HepG2 (cell line): ENCODE data around the gene MAML1. TPM values are rescaled to one million over a fixed set of nuclear protein-coding genes. Genes with fewer than 3 reads are reported as not detected.
A peak's percentile ranks its signal among the peaks of the same experiment; 100 is the strongest.

Source experiments
- CCDC6 ChIP-seq: sonication (generic); formaldehyde crosslinking; IDR thresholded peaks from 2 replicates; pipeline ENCODE4 v1.8.1; 2022; ENCODE audit warnings: mild to moderate bottlenecking, missing genetic modification reagents, moderate library complexity
- FOXP4 ChIP-seq: sonication (generic); formaldehyde crosslinking; IDR thresholded peaks from 2 replicates; pipeline ENCODE4 v1.4.0; 2020; ENCODE audit warnings: missing genetic modification reagents
- GPN1 ChIP-seq: sonication (generic); formaldehyde crosslinking; IDR thresholded peaks from 2 replicates; pipeline ENCODE4 v1.5.1; 2020; ENCODE audit warnings: missing genetic modification reagents, borderline replicate concordance
- HBP1 ChIP-seq: IDR thresholded peaks from 2 replicates; pipeline ENCODE4 v1.6.1; 2016; ENCODE audit warnings: low read depth, control low read depth
- HHEX ChIP-seq: IDR thresholded peaks from 2 replicates; pipeline ENCODE4 v1.6.1; 2016; ENCODE audit warnings: control low read depth
- HMG20B ChIP-seq: conservative IDR thresholded peaks from 2 replicates; pipeline ENCODE4 v1.6.1; 2016; ENCODE audit warnings: missing genetic modification reagents, missing compliant biosample characterization
- MIXL1 ChIP-seq: IDR thresholded peaks from 2 replicates; pipeline ENCODE4 v1.6.1; 2016
- PATZ1 ChIP-seq: sonication (generic); formaldehyde crosslinking; IDR thresholded peaks from 2 replicates; pipeline ENCODE4 v1.4.0; 2020; ENCODE audit warnings: missing genetic modification reagents
- POLR2AphosphoS5 ChIP-seq: IDR thresholded peaks from 2 replicates; pipeline ENCODE4 v1.6.1; 2012; ENCODE audit warnings: low read depth, low read length
- RAD21 ChIP-seq: fragments of 450-650 bp; formaldehyde crosslinking; IDR thresholded peaks from 2 replicates; pipeline ENCODE4 v1.5.0; 2020; ENCODE audit warnings: mild to moderate bottlenecking
- RFXANK ChIP-seq: IDR thresholded peaks from 2 replicates; pipeline ENCODE4 v1.6.1; 2016
- THAP11 ChIP-seq: IDR thresholded peaks from 2 replicates; pipeline ENCODE4 v1.6.1; 2016; ENCODE audit warnings: missing biosample characterization, missing genetic modification reagents
- ZBTB25 ChIP-seq: IDR thresholded peaks from 2 replicates; pipeline ENCODE4 v1.6.1; 2018; ENCODE audit warnings: missing genetic modification reagents
- ZFP41 ChIP-seq: sonication (generic); formaldehyde crosslinking; IDR thresholded peaks from 2 replicates; pipeline ENCODE4 v1.4.0; 2020; ENCODE audit warnings: mild to moderate bottlenecking, missing genetic modification reagents, borderline replicate concordance
- ZNF407 ChIP-seq: sonication (generic); formaldehyde crosslinking; IDR thresholded peaks from one replicate; pipeline ENCODE4 v1.5.1; 2020; ENCODE audit warnings: mild to moderate bottlenecking, missing genetic modification reagents; ENCODE audit errors: not compliant biosample characterization
- polyA plus RNA-seq, 8 experiments: library from polyadenylated mRNA; depleted of rRNA in 3 of 8; stranded (reverse) in 7 of 8; unstranded in 1 of 8; fragments of >200 nt; fragmentation: Illumina TruSeq in 4 of 8; extraction: Trizol in 4 of 8; gene quantifications; 2 replicates each; pipeline versions ENCODE4 v1.2.1 to v1.2.3, GENCODE V29; 2011 to 2016; ENCODE audit warnings: low read depth in 4 of 8, missing spikeins in 1 of 8, mixed read lengths in 1 of 8; ENCODE audit not compliant: insufficient read depth in 1 of 8
- total RNA-seq, 5 experiments: library from RNA; depleted of rRNA; stranded (reverse); fragments of >200 nt; fragmentation: Illumina TruSeq; extraction: Trizol; gene quantifications; 2 replicates each; pipeline ENCODE4 v1.2.3, GENCODE V29; 2016; ENCODE audit warnings: low read depth in 1 of 5

The MAML1 gene
- total and polyA plus RNA-seq, 2 of the 13 experiments (the other 11 are each of a cell fraction or from before 2014, with no cell fraction given): 10.0 to 10.8 TPM

GRCh38 chr5:179732918-179733771, 523 bp downstream of the MAML1 start (continued):
- TF ChIP-seq PATZ1 (no peak), FOXP4 (CRISPR knock-in tag) (no peak), HHEX (no peak), ZBTB25 (no peak), RAD21 (CRISPR knock-in tag) (peak; percentile 55), RFXANK (CRISPR knock-in tag) (no peak), HBP1 (CRISPR knock-in tag) (no peak), GPN1 (CRISPR knock-in tag) (no peak), ZNF407 (CRISPR knock-in tag) (no peak), POLR2AphosphoS5 (no peak), CCDC6 (CRISPR knock-in tag) (0 out of 2 replicates have a peak, but pooled peaks have one; percentile 22), HMG20B (CRISPR knock-in tag) (no peak), MIXL1 (CRISPR knock-in tag) (no peak), ZFP41 (CRISPR knock-in tag) (no peak), THAP11 (CRISPR knock-in tag) (no peak)
